Loucy (cell line): ENCODE measurements around the gene PLEKHG4B.

Source experiments
- CTCF ChIP-seq: fragments of 200-600 bp; sonication (generic); conservative IDR thresholded peaks from 2 replicates; pipeline ENCODE4 v1.5.1; 2014; ENCODE audit warnings: mild to moderate bottlenecking, antibody characterized with exemption, low read length
- EZH2phosphoT487 ChIP-seq: fragments of 200-600 bp; IDR thresholded peaks from 2 replicates; pipeline ENCODE4 v1.6.1; 2018; ENCODE audit warnings: antibody characterized with exemption, mild to moderate bottlenecking, moderate library complexity, borderline replicate concordance

GRCh38 chr5:79821-80220, 12.1 kb upstream of the PLEKHG4B start:
- TF ChIP-seq CTCF: no peak
- TF ChIP-seq EZH2phosphoT487: no peak
